ENCODE results near the gene MGMT. TPM values are rescaled to one million over a fixed set of nuclear protein-coding genes. Genes with fewer than 3 reads are reported as not detected.

Gene MGMT
- total RNA-seq, 2 donors from 2014 or later = 18.7 to 22.4 TPM

DNA sequence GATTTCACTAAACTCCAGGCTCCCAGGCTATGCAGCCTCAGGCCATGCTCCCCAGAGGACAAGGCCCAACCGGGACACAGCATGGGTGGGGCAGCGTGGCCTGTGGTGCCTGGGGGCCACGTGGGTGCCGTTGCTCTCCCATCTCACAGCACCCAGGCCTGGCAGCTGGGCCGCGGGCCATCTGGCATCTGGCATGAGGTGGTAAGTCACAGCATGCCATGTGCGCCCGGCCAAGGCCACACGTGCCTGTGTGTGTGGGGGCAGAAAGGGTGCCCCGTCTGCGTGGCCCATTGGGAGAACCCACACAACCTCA, 292.9 kb downstream of the MGMT start:
- Mint-ChIP-seq H3K4me1 (peaks cover 4% of the 10 kb centered on the region), H3K27ac (no peak overlapping the region), H3K27me3 (no peaks in the 10 kb centered on the region), H3K4me3 (no peak overlapping the region), H3K36me3 (ENCODE audit: low read depth) (peaks cover 53% of the 10 kb centered on the region), H3K9me3 (peaks cover 3% of the 10 kb centered on the region)
- no peak for ATAC-seq (replicated peaks)

DNA sequence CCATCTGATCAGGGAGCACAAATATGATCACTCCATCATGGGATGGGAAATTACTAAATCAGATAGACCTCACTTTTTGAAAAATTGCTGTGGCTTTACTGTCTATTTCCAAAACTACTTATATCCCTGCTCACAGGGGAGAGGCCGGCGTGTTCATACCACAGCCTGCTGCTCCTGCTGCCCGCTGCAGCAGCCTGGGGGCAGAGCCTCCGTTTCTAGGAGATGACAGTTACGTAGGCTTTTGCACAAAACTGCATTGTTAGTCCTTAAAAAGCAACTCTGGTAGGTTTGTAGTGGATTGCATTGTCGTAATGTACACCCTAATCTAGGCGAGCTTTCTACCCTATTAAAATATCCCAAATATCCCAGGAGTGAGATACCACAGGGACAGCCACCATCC, 293.4 kb downstream of the MGMT start:
- Mint-ChIP-seq H3K9me3 (peaks cover 3% of the 10 kb centered on the region), H3K27ac (no peak overlapping the region), H3K27me3 (no peaks in the 10 kb centered on the region), H3K4me1 (peaks cover 4% of the 10 kb centered on the region), H3K36me3 (ENCODE audit: low read depth) (peaks cover 53% of the 10 kb centered on the region), H3K4me3 (no peak overlapping the region)
- no peak for ATAC-seq (replicated peaks)

DNA sequence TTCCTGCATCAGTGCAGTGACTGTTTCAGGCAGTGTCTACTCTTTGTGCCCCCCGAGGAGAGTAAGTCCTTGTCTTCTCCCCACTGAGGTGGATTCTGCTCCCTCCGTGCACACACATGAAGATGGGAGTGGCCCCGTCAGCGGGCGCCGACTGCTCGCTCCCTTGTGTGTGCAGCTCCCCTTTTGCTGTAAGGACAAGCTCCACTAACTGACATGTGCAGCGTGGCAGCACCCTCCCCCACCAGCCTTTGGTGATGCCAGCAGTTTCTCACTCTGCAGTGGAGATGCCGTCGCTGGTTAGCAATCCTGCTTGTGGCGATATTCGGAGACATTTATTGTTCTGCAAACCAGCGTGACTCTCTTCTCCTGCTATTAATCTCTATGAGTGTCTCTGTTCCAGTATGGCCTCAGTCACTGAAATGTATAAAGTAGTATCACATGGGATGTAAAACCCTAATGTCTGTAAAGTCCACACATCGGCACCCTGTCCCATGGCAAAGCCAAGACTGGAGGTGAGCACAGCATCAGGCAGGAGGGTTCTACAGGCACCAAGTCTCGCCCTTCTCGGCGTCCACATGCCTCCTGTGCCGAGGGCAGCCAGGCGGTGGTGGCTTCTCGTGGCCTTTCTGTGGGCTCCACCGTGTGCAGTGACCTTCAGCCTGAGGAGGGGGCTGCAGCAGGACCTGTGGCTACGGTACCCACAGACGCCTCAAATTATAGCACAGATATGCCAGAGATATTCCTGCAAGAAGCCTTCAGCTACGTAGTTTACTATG, 294.3 kb downstream of the MGMT start:
- Mint-ChIP-seq H3K27me3 (no peaks in the 10 kb centered on the region), H3K4me1 (no peaks in the 10 kb centered on the region), H3K9me3 (no peaks in the 10 kb centered on the region), H3K4me3 (no peak overlapping the region), H3K27ac (no peak overlapping the region), H3K36me3 (ENCODE audit: low read depth) (peaks cover 58% of the 10 kb centered on the region)
- no peak for ATAC-seq (replicated peaks)

DNA sequence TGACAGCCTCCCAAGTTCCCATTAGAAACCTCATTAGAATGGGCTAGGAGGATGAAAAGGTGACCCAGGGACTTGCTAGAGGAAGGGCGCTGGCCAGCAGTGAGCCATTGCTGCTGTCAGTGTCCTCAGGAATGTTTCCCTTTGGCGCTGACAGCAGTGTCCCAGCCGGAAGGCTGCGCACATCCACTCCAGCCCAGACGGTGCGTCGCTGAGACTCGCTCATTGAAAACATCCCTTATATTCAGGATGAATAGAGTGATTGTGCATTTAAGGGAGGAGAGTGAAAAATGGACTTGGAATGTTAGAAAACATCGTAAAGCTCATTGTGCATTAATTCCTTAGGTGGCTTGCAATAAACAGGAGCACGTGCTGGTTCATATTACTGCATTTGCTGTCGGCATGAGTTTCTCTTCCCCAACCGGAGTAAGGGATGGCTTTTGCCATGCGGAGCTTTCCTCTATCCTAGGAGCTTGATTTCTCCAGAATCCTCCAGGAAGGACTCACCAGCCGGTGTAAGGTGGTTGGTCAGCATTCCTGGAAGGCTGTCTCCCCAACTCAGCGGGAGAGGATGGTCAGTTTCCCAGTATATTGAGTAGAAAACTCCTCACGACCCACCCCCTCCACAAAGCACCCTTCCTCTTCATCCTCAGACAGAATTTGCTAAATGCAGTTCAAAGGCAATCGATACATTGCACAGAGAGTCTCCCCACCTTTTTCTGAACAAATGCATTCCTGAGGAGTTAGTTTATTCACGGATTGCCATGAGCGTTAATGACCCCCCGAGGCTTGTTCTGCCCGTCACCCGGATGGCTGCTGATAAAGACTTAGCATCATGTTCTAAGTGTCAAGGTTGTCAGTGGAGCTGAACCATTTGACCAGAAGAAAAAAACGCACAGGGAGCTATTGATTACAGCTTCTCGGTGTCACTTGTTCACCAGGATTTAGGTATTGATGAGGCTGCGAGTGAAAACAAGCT, 295.2 kb downstream of the MGMT start:
- Mint-ChIP-seq H3K27ac (no peak overlapping the region), H3K36me3 (ENCODE audit: low read depth) (peaks cover 63% of the 10 kb centered on the region), H3K4me3 (no peak overlapping the region), H3K27me3 (no peaks in the 10 kb centered on the region), H3K9me3 (no peaks in the 10 kb centered on the region), H3K4me1 (no peaks in the 10 kb centered on the region)
- ATAC-seq (replicated peaks) = no peak

DNA sequence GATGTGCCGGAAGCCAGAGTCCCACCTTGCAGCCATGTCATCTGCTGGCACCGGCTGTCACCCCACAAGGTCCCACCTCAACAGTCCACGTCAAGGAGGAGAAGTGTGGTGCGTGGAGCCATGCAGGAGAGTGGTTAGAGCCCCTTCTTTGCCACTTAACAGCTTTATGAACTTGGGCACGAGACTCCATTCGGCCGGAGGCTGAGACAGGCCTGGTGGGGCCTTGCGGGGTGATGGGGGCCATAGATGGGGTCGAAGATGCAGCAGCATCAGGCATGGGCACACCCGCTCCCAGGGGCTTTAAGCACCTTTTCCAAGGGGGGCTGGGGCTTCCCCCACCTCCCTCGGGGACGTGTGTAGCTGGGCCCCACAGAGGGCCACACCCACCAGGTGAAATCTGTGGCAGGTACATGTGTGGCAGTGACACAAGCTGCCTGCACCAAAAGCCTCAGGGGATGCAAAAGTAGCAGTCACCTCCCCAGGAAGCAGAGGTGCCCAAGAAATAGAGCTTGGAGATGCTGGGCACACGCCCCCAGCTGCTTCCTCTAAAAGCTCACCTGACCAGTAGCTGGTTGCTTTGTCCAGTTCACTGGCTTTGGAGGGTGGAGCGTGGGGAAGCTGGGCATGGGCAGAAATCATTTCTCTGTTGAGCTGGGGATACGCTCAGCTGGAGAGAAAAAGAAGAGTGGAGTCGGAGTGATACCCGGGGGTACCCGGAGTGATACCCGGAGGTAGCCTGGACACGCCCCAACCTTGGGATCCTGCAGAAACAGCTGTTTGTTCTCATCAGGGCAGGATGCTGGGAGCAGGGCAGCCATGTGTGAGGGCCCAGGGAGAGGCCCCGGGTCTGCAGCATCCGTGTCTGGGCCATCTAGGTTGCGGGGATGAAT, 297.2 kb downstream of the MGMT start:
- Mint-ChIP-seq H3K27ac (no peak overlapping the region), H3K4me1 (no peaks in the 10 kb centered on the region)

DNA sequence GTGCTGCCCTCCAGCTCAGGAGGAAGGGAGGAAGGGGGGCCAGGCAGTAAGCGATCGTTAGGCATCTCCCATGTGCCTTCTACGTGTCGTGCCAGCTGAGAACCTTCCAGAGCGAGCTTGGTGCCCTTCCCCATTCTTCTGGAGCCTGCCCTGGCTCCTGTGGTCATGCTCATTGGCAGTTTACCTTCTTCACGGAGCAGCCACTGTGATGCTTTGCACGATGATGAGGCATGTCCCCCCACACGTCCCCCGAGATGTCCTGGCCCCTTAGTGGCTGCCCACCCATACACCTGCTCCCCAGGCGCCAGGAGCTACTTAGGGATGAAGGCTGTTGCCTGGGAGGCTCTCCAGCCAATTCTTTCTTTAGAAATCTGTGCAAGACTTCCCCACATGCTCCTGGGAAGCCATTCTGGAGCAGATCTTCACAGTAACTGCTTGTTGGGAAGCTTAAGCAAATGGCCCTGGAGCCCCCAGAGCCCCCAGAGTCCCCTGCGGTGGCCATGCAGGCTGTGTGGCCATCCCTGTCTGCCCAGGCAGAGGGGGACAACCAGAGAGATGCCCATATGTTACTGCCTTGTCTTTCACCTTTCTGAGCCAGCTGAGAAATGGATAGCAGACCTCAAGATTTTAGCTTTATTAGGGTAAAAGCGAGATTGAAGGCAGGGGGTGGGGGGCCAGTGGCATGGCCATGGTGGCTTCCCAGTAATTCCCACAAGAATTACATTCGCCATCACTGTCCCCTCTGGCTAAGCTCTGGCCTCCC, 298.0 kb downstream of the MGMT start:
- no peaks in the 10 kb centered on the region for H3K4me1 Mint-ChIP-seq
- H3K36me3 Mint-ChIP-seq (ENCODE audit: low read depth) = peaks cover 53% of the 10 kb centered on the region
- H3K27ac Mint-ChIP-seq = no peak overlapping the region
- no peaks in the 10 kb centered on the region for H3K27me3 Mint-ChIP-seq
- no peaks in the 10 kb centered on the region for H3K9me3 Mint-ChIP-seq
- no peak for ATAC-seq (replicated peaks)
- no peak overlapping the region for H3K4me3 Mint-ChIP-seq

More for the DNA sequence above, 297.2 kb downstream of the MGMT start:
- peaks cover 60% of the 10 kb centered on the region for H3K36me3 Mint-ChIP-seq (ENCODE audit: low read depth)
- H3K9me3 Mint-ChIP-seq = no peaks in the 10 kb centered on the region
- no peak overlapping the region for H3K4me3 Mint-ChIP-seq
- ATAC-seq (replicated peaks) = no peak
- no peaks in the 10 kb centered on the region for H3K27me3 Mint-ChIP-seq

DNA sequence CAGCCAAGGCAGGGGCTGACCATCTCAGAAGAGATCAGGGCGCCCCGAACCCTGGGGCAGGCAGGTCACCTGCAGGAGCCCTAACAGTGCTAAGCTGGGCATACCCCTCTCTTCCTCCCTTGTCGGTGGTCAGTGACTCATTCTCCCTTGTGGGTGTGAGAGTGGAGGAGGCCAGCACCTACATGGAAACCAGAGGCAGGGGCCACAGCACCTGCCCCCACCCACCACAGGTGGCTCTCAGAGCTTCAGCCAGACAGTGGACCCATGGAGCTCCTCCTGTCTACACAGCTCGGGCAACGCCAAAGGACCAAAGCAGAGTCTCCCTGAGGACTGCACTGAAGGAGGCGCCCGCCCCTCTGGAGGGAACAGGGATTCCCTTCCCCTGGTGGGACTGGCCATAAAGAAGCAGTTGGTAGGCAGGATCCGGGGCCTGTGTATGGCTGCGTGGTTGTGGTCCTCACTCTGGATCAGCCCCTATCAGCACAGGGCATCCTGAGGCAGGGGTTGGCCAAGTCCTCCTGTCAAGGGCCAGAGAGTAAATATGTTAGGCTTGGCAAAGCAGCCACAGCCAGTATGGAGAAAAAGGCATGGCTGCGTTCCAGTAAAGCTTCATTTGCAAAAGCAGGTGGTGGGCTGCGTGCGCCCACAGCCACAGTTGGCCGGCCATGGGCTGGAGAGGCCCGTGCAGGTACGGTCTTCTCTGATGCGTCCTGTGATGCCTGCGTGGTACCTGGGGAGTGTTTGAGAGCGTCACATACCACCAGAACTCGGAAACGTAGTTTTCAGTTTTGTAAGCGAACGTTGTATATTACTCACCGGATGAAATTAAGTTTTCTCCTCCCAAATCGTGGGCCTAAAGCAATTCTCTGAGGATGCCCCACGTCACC, 298.9 kb downstream of the MGMT start:
- no peaks in the 10 kb centered on the region for H3K9me3 Mint-ChIP-seq
- no peaks in the 10 kb centered on the region for H3K27me3 Mint-ChIP-seq
- H3K4me1 Mint-ChIP-seq = no peaks in the 10 kb centered on the region
- peaks cover 45% of the 10 kb centered on the region for H3K36me3 Mint-ChIP-seq (ENCODE audit: low read depth)
- no peak for ATAC-seq (replicated peaks)
- no peak overlapping the region for H3K27ac Mint-ChIP-seq
- H3K4me3 Mint-ChIP-seq = no peak overlapping the region

DNA sequence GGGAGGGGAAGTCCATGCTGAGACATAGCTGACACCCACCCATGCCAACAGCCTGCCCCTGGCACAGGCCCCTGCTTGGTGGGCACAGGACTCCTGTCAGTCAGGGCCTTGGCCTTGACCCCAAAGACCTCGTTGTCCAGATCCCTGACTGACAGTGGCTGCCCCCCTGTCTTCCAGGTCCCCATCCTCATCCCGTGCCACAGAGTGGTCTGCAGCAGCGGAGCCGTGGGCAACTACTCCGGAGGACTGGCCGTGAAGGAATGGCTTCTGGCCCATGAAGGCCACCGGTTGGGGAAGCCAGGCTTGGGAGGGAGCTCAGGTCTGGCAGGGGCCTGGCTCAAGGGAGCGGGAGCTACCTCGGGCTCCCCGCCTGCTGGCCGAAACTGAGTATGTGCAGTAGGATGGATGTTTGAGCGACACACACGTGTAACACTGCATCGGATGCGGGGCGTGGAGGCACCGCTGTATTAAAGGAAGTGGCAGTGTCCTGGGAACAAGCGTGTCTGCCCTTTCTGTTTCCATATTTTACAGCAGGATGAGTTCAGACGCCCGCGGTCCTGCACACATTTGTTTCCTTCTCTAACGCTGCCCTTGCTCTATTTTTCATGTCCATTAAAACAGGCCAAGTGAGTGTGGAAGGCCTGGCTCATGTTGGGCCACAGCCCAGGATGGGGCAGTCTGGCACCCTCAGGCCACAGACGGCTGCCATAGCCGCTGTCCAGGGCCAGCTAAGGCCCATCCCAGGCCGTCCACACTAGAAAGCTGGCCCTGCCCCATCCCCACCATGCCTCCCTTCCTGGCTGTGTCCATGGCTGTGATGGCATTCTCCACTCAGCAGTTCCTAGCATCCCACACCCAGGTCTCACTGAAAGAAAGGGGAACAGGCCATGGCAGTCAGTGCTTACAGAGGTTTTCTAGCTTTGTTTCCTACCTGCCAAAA, 299.8 kb downstream of the MGMT start:
- Mint-ChIP-seq H3K36me3 (ENCODE audit: low read depth) (peaks cover 35% of the 10 kb centered on the region), H3K4me3 (no peak overlapping the region), H3K27me3 (no peaks in the 10 kb centered on the region), H3K9me3 (no peaks in the 10 kb centered on the region), H3K27ac (no peak overlapping the region), H3K4me1 (no peaks in the 10 kb centered on the region)
- ATAC-seq (replicated peaks) = no peak

DNA sequence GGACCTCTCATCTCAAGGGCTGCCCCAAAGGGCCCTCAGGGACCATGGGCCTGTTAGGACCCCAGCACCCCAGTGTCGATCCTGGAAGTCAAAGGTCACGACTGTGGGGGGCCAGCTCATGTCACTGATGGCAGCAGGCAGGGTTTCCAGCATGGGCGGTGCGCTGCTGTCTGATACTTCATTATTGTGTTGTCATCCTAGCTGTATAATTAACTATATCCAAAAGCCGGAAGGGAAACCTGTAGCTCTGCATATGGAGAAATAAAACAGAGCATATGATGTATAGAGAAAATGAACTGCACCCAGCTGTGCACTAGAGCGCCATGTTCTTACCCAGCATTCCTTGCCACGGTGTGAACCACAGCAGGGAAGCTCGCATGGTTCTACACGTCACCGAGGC, 300.7 kb downstream of the MGMT start:
- H3K27ac Mint-ChIP-seq = no peak overlapping the region
- no peak for ATAC-seq (replicated peaks)
- no peak overlapping the region for H3K4me3 Mint-ChIP-seq
- H3K36me3 Mint-ChIP-seq (ENCODE audit: low read depth) = peaks cover 27% of the 10 kb centered on the region
- H3K27me3 Mint-ChIP-seq = no peaks in the 10 kb centered on the region
- H3K9me3 Mint-ChIP-seq = no peaks in the 10 kb centered on the region
- no peaks in the 10 kb centered on the region for H3K4me1 Mint-ChIP-seq

DNA sequence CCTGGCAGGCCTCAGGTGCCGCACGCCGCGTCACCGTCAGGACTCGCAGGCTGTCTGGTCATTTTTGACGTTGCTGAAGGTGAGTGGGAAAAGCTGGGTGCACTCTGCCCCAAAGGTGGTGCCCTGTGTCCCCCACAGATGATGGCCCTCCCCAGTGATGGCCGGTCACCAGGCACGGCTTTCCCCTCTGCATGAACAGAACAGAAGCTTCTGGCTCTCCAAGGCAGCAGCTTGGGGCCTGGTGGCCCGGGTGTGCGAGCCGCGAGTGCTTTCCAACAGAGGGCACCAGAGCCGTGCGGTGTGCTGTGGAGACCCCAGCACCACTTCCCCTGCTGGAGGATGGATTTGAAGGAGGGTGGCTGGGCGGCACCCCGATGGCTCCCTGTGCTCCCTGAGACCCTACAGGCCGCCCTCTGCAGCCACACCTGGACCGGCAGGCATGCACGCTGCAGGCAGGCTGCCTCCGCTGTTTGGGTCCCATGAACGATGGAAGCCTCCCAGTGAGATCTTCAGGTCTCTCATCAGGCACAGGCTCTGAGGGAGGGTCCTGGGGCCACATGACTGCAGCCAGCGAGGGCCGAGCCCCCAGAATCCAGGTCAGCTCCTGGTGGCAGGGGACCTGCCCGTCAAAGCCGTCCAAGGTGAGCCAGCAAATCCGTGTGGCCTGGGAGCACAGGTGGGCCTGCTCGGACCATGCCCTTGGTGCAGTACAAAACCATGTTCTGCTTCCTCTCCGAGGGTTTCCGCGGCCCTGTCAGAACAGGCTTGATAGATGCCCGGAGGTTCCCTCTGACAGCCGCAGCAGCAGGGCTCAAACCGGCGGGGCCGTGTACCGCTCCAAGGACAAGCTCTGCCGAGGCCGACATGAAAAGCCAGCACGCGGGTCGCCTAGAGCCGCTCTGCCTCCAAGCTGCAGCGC, 301.7 kb downstream of the MGMT start:
- H3K27me3 Mint-ChIP-seq = no peaks in the 10 kb centered on the region
- H3K9me3 Mint-ChIP-seq = no peaks in the 10 kb centered on the region
- peaks cover 22% of the 10 kb centered on the region for H3K36me3 Mint-ChIP-seq (ENCODE audit: low read depth)
- H3K27ac Mint-ChIP-seq = no peak overlapping the region
- H3K4me1 Mint-ChIP-seq = no peaks in the 10 kb centered on the region
- no peak overlapping the region for H3K4me3 Mint-ChIP-seq
- no peak for ATAC-seq (replicated peaks)

DNA sequence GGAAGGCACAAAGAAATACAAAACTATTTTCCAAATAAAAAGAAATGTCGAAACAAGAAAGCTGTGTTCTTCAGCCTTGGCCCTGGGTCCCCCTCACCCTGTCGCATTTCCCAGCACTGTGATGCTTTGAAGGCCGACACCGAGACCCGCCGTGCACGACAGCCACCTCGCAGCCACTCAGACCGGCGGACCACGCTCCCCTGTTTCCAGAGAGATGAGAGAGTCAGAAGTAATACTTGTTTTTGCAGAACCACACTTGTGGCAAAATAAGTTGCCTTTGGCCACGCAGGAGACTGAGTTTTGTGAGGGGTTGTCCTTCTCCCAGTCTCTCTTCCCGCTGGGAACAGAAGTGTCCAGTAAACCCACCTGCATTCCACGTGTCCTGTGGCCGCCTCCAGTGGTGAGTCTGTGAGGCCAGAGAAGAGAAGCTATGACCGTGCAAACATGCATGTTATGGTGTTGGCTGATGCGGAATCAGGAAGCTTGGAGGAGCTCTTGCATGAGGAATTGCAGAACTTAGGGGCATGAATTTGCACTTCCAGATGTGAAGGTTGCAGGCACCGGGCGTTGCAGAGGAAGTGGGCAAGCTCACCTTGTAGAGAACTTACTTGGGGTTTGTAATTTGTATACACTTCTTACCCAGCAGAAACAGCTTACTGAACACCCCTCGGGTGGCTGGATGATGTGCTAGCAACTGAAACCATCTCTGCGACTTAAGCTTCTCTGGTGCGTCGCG, 302.5 kb downstream of the MGMT start:
- no peak for ATAC-seq (replicated peaks)
- Mint-ChIP-seq H3K27me3 (no peaks in the 10 kb centered on the region), H3K4me1 (no peaks in the 10 kb centered on the region), H3K9me3 (no peaks in the 10 kb centered on the region), H3K36me3 (ENCODE audit: low read depth) (peaks cover 22% of the 10 kb centered on the region), H3K27ac (no peak overlapping the region), H3K4me3 (no peak overlapping the region)
